ENCODE results near the gene SLC34A1.

DNA sequence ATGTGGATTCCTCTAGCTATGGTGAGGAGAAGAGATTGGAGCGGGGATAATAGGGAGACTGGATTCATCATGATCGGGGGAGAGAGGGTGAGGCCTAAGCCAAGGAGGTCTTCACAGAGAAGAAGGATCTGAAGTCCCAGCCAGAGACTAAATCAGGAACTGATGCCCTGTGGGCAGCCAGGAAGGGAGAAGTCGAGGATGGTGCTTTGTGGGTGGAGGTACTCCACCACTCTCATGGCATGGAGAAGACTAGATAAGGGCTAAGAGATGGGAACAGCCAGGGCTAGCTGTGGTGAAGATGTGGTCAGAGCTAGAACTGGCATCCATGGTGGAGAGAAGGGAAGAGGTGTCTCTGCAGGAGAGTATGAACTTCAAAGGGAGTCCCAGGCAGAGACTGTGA is 29.5 kb upstream of the SLC34A1 start:
- no peak for TF ChIP-seq POLR2A (IDR thresholded peaks at IDR 0.05; ENCODE audit: low read depth, low read length)
- TF ChIP-seq POLR2AphosphoS5 (IDR thresholded peaks at IDR 0.05; ENCODE audit: low read depth, low read length): no peak
- no peak for TF ChIP-seq TAF1 (IDR thresholded peaks at IDR 0.05; ENCODE audit: borderline replicate concordance, low read depth, low read length)
